NCI-H2171 treated with DMSO at 0.1 percent for 48 hours (cell line): ENCODE measurements around the gene RYK.
A peak's percentile ranks its signal among the peaks of the same experiment; 100 is the strongest.

ENCODE experiments used
- DNase-seq: peaks from one replicate; lab custom pipeline; 2025; lab: John Stamatoyannopoulos, UW

Gene RYK

GRCh38 chr3:134149286-134149685 is 101.4 kb downstream of the RYK start:
- DNase-seq, result no peak

GRCh38 chr3:134148534-134148933 is 102.1 kb downstream of the RYK start:
- no peak for DNase-seq

GRCh38 chr3:134147411-134147810 is 103.2 kb downstream of the RYK start:
- no peak for DNase-seq

GRCh38 chr3:134146666-134147065 is 104.0 kb downstream of the RYK start:
- no peak for DNase-seq

- no peak for DNase-seq
Observed at GRCh38 chr3:134145183-134145582, 105.5 kb downstream of the RYK start.

DNA sequence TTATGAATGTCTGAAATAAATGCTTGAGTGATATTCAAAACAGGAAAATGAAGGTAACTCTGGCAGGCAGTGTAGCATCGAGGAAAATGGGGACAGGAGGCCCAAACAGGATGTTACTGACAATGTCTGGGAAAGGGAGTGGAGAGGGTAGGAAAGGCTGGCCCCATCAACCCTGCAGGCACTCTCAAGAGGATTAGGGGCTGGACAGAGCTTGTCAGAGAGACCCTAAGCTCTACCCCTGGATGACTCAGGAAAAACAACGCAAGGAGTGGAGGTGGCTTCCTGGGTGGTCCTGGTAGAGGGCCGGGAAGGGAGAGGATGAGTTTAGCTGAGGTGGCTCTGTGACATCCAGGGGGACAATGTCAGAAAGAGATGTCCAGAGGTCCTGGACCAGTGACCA is 106.0 kb downstream of the RYK start:
- DNase-seq, result no peak

DNA sequence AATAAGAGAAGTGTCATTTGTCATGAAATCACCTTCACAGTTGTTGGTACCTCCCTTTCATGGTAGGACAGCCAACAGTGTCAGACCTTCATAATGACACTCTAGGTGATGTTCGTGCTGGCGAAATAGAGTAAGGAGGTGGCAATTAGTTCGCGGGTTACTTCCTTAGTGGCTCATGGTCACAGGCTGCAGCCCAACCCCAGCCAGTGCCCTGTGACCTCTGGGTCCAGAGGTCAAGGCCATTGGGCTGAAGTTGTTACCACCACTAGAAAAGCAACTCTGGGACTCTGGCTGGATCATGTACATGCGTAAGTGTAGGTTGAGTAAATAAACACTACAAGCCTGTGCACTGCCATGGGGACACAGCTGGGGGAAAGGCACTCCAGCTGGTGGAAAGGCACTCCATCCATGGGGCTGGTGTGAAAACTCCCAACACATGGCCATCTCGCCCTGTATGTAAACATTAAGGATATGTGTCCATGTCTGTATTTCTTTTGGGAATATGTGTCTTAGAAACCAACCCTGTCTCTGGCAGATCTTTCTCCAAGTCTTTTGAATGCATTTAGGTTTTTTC is 106.7 kb downstream of the RYK start:
- peak; percentile 15 for DNase-seq

- no peak for DNase-seq
Observed at GRCh38 chr3:134136604-134137003, 114.1 kb downstream of the RYK start.

DNA sequence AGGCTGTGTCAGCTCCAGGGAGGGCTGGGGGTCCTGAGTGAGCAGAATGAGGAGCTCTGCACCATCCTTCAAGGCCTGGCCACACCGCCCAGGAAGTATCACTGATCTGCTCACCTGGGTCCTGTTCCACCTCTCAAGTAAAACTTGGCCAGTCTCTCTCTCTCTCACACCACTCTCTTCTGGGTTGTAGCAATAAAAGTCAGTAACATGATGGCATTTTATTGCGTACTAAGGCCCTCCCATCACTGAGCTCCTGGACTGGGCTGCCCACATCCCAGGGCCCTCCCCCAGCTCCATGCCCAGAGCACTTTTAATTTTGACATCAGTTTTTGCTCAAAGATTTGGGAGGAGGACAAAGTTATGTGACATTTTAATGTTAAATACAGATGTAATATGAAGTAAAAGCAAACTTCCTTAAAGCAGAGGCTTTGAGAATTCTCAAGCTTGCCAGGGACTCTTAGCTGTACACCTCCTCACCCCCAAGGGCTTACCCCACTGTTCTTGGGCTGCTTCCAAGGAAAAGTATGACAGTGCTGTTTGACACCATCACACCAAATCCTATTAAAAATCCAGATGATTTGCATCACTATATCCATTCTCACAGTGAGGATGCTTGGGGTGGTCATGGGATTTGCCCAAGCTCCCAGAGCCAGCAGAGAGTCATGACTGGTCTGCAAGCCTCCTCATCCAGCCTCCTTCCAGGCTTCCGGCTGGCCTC is 115.8 kb downstream of the RYK start:
- no peak for DNase-seq

DNA sequence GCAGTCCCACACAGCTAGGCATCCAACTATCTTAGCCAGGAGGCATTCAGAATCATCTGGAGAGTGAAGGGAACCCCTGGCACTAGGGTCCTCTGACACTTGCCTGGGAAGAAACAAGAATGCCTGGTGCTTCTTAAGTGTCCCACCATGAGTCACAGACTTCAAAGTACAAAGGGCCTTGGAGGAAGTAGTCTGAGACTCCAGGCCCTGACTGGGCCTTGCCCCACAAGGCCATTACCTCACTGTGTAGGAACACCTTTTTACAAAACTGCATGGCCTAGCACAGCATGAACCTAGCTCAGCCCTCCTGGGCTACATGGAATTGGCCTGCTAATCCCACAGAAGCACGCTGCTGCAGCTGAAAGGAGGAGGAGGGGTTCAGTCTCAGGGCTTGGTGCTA is 116.4 kb downstream of the RYK start:
- DNase-seq, result no peak

- no peak for DNase-seq
Observed at GRCh38 chr3:134132961-134133360, 117.7 kb downstream of the RYK start.

GRCh38 chr3:134126153-134126552 is 124.5 kb downstream of the RYK start:
- DNase-seq, result no peak

GRCh38 chr3:134114726-134115125 is 135.9 kb downstream of the RYK start:
- no peak for DNase-seq

- peak; percentile 13 for DNase-seq
Observed at GRCh38 chr3:134111616-134112015, 139.0 kb downstream of the RYK start.

- no peak for DNase-seq
Observed at GRCh38 chr3:134110963-134111362, 139.7 kb downstream of the RYK start.
